Measurements from ENCODE around the gene TPCN1. TPM values are rescaled to one million over a fixed set of nuclear protein-coding genes. Genes with fewer than 3 reads are reported as not detected.

The TPCN1 gene
- 11.2 and 13.6 TPM in 2 replicates for total RNA-seq

GRCh38 chr12:113221181-113221996 is at the start of gene TPCN1:
Gene TPCN1, plus strand, starts transcription at chr12:113221464. Its CDS starts 5,389 bp downstream, at chr12:113226853.

GRCh38 chr12:113185180-113186032 is 35.9 kb upstream of the TPCN1 start, which contains the start of the genes DDX54 and RITA1:
Gene DDX54, minus strand, starts transcription at chr12:113185478. Its CDS starts 27 bp downstream, at chr12:113185451.
Gene RITA1, plus strand, starts transcription at chr12:113185721. Its CDS starts 1,026 bp downstream, at chr12:113186747.

GRCh38 chr12:113334786-113335539 is 113.7 kb downstream of the TPCN1 start, which contains the start of gene SLC8B1:
Gene SLC8B1, minus strand, starts transcription at chr12:113335109. Its CDS starts 2,231 bp downstream, at chr12:113332878.

Other genes with a start within 250 kb of the TPCN1 start
- 0.69 and 2.0 TPM in 2 replicates for gene OAS2, start 242.9 kb upstream of the TPCN1 start, total RNA-seq
- gene DTX1, start 164.7 kb upstream of the TPCN1 start, total RNA-seq = 0.09 TPM in 1 of 2 replicates, not detected in the other
- not detected in 2 replicates for gene RASAL1, start 85.7 kb upstream of the TPCN1 start, total RNA-seq
- gene CFAP73, start 71.7 kb upstream of the TPCN1 start, total RNA-seq = 0.09 TPM in 1 of 2 replicates, not detected in the other
- gene DDX54, start 36.0 kb upstream of the TPCN1 start, total RNA-seq = 27.0 and 28.5 TPM in 2 replicates
- gene RITA1, start 35.7 kb upstream of the TPCN1 start, total RNA-seq = 8.2 and 9.1 TPM in 2 replicates
- gene SLC8B1, start 113.6 kb downstream of the TPCN1 start, total RNA-seq = 11.5 and 18.1 TPM in 2 replicates
- gene PLBD2, start 137.1 kb downstream of the TPCN1 start, total RNA-seq = 22.2 and 26.5 TPM in 2 replicates
- 0.16 TPM in 1 of 2 replicates, not detected in the other for gene SDS, start 182.4 kb downstream of the TPCN1 start, total RNA-seq
- 8.2 and 14.2 TPM in 2 replicates for gene SDSL, start 200.9 kb downstream of the TPCN1 start, total RNA-seq